Measurements from ENCODE around the gene ZBTB34.

ZBTB34 gene

DNA sequence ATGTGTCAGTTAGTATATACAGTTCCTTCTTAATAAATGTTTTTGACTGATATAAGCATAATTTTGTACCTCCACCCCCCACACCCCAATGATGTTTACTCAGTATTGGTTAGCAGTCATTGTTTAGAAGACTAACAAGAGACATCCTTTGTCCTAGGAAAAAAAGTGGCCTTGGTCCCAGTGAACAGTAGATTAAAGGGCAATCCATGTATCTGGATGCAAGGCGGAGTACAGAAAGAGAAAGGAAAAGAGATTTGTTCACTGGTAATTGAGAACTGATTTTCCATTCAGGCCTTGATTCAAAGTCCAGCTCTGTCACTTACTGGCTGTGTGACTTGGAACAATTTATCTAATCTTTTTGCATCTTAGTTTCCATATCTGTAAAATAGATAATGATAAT lies 58.8 kb downstream of the ZBTB34 start:
- no peak for DNase-seq (ENCODE audit: low read depth, low spot score)

DNA sequence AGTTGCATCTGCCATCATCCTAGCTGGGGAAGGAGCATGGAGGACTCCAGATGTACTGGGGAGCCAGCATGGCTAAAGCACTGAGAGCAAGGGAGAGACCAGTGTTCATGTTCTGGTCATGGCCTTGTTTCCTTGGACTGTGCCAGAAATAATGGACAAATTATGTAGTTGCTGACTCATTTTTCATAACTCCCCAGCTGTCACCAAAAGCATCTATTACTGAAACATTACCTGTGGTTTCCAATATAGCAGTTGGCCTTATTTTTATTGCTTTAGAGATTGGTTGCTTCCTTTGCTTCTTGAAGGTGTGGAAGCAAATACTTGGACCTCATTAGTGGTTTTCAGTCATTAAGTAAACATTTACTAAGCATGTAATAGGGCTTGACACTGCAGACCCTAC lies 65.4 kb downstream of the ZBTB34 start:
- no peak for DNase-seq (ENCODE audit: low read depth, low spot score)

DNA sequence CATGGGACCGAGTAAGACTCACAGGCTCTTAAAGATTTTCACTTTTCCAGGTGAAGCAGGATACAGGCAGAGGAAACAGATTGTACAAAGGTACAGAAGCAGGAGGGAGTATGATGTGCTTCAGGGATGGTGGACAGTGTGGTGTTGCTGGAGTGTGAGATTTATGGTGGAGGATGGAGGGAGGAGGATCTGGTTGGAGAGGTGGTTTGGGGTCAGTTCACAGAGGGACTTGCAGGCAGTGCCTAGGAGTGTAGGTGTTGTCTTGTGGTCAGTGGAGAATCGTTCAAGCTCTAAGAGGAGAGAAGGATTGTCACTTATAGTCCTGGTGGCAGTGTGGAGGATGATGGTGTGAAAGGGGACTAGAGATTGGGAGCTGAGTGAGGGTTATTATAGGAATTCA lies 65.9 kb downstream of the ZBTB34 start:
- DNase-seq (ENCODE audit: low read depth, low spot score), result no peak

DNA sequence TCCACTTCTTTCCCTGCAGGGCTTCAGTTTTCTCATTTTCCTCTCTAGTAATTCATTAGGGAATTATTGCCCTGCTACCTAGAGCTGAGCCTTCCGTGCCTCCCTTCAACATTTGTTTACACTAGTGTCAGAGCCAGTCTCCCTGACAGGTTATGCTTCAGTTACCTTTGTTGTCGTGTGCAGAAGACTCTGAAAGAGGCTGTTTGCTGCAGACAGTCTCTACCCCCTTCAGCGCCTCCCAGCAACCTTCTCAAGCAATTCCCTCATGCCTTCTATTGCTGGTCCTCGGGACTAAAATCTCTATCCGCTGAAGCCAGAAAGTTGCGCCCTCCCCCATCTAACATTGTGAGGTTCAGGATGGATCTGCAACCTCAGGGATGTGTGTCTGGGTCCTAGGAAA lies 67.0 kb downstream of the ZBTB34 start:
- no peak for DNase-seq (ENCODE audit: low read depth, low spot score)

DNA sequence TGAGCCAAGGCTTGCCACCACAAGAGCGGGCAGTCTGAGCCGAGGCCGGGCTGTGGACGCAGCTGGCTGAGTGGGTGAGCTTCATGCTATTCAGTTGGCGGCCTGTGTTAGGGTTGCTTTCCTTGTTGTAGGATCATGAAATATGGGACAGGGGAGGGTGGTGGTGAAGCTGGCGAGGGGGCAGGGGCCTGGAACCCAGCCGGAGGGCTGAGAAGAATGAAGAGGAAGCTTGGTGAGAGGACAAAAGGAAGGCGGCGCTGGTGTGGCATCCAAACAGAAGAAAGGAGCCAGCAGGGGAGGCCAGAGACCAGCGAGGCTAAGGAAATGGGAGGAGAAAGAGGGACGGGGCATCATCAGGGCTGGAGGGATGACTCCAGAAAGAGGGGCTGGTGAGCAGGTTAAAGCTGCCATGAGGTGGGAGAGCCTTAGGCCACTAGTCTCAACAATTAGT lies 72.5 kb downstream of the ZBTB34 start:
- DNase-seq (ENCODE audit: low read depth, low spot score), result no peak

DNA sequence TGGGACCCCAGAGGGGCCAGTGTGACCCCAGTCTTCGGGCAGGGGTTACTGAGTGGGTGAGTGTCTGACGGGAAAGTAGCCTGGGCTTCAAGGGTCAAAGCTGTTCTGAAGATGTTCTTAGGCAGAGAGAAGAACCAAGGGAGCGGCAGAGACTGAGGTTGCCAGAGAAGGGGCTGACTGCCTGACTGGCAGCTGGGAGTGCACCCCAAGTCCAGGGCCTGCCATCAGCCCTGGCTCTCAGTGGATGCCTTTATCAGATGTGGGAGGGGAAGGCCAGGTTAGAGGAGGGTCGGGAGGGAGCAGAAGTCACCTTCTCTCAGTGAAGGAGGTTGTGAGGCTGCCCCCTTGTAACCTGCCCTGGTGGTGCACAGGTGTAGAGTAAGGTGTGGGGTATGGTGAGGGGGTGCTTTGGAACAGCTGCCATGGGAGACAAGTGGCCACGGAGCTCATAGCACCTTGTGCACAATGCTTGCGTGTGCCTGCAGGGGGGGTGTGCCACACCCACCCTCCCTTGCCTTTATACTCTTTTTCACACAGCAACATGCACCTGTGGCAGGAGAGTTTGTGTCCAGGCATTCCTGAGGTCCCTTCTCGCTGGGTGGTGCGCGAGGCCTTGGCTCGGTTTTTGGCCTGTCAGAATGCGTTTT lies 73.0 kb downstream of the ZBTB34 start:
- no peak for DNase-seq (ENCODE audit: low read depth, low spot score)

DNA sequence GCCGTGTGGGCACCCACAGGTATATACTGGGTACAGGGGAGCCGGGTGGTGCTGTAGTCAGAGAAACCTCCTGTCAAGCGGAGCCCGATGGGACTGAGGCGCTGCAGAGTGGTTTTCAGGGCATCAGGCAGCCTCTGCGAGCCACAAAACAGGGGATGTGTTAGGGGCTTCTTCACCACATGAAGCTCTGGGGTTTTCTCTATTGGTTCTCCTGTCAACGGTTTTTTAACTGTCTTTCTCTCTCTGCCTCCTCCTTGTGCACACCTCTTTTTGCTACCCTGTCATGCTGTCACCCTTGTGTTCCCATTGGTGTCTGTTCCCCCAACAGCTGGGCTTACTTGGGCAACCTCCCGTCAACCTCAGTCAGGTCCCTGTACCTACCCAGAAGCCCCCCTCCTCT lies 74.0 kb downstream of the ZBTB34 start:
- no peak for DNase-seq (ENCODE audit: low read depth, low spot score)
